Neural progenitor cell (in vitro differentiated cells): ENCODE results near the gene RSBN1L. TPM values are rescaled to one million over a fixed set of nuclear protein-coding genes. Genes with fewer than 3 reads are reported as not detected.

ENCODE experiments used
- DNase-seq: peaks from one replicate; pipeline ENCODE4 v3.0.0-alpha.2; 2016; ENCODE audit warnings: low spot score
- H2AFZ ChIP-seq: fragments of 200-600 bp; sonication (generic); replicated peaks from 2 replicates; pipeline ENCODE4 v1.6.1; 2016; ENCODE audit warnings: antibody characterized with exemption
- H3F3A ChIP-seq: fragments of 200-600 bp; sonication (generic); 2 replicates; pipeline ENCODE4 v1.6.1; 2016; ENCODE audit warnings: antibody characterized with exemption, low read depth
- H3K27ac ChIP-seq: fragments of 200-600 bp; sonication (generic); 2 replicates; pipeline ENCODE4 v1.5.1; 2016; ENCODE audit warnings: mild to moderate bottlenecking
- H3K27me3 ChIP-seq: fragments of 200-600 bp; sonication (generic); 2 replicates; pipeline ENCODE4 v1.6.1; 2016; ENCODE audit warnings: mild to moderate bottlenecking, moderate library complexity
- H3K36me3 ChIP-seq: fragments of 200-600 bp; sonication (generic); 2 replicates; pipeline ENCODE4 v1.5.1; 2016
- H3K4me1 ChIP-seq: fragments of 200-600 bp; sonication (generic); 2 replicates; pipeline ENCODE4 v1.6.1; 2016; ENCODE audit warnings: mixed run types
- H3K4me2 ChIP-seq: fragments of 200-600 bp; sonication (generic); 2 replicates; pipeline ENCODE4 v1.6.1; 2016
- H3K4me3 ChIP-seq: fragments of 200-600 bp; sonication (generic); 2 replicates; pipeline ENCODE4 v1.5.1; 2016
- H3K79me2 ChIP-seq: fragments of 200-600 bp; sonication (generic); 2 replicates; pipeline ENCODE4 v1.6.1; 2016; ENCODE audit warnings: low read depth
- H3K9ac ChIP-seq: fragments of 200-600 bp; sonication (generic); 2 replicates; pipeline ENCODE4 v1.6.1; 2016
- H3K9me3 ChIP-seq: fragments of 200-600 bp; sonication (generic); 2 replicates; pipeline ENCODE4 v1.5.1; 2016; ENCODE audit warnings: low read depth
- H4K20me1 ChIP-seq: fragments of 200-600 bp; sonication (generic); 2 replicates; pipeline ENCODE4 v1.6.1; 2016; ENCODE audit warnings: low read depth
- H3K27ac Mint-ChIP-seq: 3 replicates; pipeline ENCODE4 v1.8.0; 2021; ENCODE audit warnings: mixed read lengths
- H3K27me3 Mint-ChIP-seq: 2 replicates; pipeline ENCODE4 v1.8.0; 2022; ENCODE audit warnings: low read depth, mild to moderate bottlenecking, inconsistent platforms, moderate library complexity, mixed read lengths; ENCODE audit not compliant: insufficient read depth
- H3K36me3 Mint-ChIP-seq: 3 replicates; pipeline ENCODE4 v1.8.0; 2021; ENCODE audit warnings: mixed read lengths
- H3K4me1 Mint-ChIP-seq: 3 replicates; pipeline ENCODE4 v1.8.0; 2021; ENCODE audit warnings: mixed read lengths
- H3K4me3 Mint-ChIP-seq: 3 replicates; pipeline ENCODE4 v1.8.0; 2021; ENCODE audit warnings: mild to moderate bottlenecking, moderate library complexity, mixed read lengths
- H3K9me3 Mint-ChIP-seq: 3 replicates; pipeline ENCODE4 v1.8.0; 2020; ENCODE audit warnings: mixed read lengths
- EZH2 ChIP-seq: fragments of 200-600 bp; sonication (generic); IDR thresholded peaks from 2 replicates; pipeline ENCODE4 v1.6.1; 2017; ENCODE audit warnings: antibody characterized with exemption, mild to moderate bottlenecking, moderate library complexity
- EZH2phosphoT487 ChIP-seq: fragments of 200-600 bp; sonication (generic); IDR thresholded peaks from 2 replicates; pipeline ENCODE4 v1.6.1; 2017; ENCODE audit warnings: antibody characterized with exemption
- total RNA-seq: library from RNA; depleted of rRNA; stranded (reverse); fragments of >200 nt; gene quantifications from 2 replicates; pipeline ENCODE4 v1.2.3, GENCODE V29; 2015; ENCODE audit warnings: low replicate concordance
- TF ChIP-seq, protein P1 (sequence below): fragments of 200-600 bp; sonication (generic); IDR thresholded peaks from 2 replicates; pipeline ENCODE4 v1.5.1; 2017; ENCODE audit warnings: antibody characterized with exemption, mild to moderate bottlenecking

The RSBN1L gene
- total RNA-seq, 1 donor from 2014 or later = 25.0 TPM

- no peaks in the 10 kb centered on the region for H3F3A ChIP-seq
- H3K27ac Mint-ChIP-seq = no peak overlapping the region
- H3K9me3 Mint-ChIP-seq = peaks cover 70% of the 10 kb centered on the region
- H3K4me1 Mint-ChIP-seq = no peaks in the 10 kb centered on the region
- no peak overlapping the region for H3K27ac ChIP-seq
- no peaks in the 10 kb centered on the region for H3K27me3 ChIP-seq
- H3K4me3 ChIP-seq = no peak overlapping the region
- H3K27me3 Mint-ChIP-seq = peaks cover 4% of the 10 kb centered on the region
- peaks cover 65% of the 10 kb centered on the region for H3K36me3 Mint-ChIP-seq
- no peak overlapping the region for H2AFZ ChIP-seq
- TF ChIP-seq EZH2 (no peak), EZH2phosphoT487 (no peak)
- TF ChIP-seq, protein P1, sequence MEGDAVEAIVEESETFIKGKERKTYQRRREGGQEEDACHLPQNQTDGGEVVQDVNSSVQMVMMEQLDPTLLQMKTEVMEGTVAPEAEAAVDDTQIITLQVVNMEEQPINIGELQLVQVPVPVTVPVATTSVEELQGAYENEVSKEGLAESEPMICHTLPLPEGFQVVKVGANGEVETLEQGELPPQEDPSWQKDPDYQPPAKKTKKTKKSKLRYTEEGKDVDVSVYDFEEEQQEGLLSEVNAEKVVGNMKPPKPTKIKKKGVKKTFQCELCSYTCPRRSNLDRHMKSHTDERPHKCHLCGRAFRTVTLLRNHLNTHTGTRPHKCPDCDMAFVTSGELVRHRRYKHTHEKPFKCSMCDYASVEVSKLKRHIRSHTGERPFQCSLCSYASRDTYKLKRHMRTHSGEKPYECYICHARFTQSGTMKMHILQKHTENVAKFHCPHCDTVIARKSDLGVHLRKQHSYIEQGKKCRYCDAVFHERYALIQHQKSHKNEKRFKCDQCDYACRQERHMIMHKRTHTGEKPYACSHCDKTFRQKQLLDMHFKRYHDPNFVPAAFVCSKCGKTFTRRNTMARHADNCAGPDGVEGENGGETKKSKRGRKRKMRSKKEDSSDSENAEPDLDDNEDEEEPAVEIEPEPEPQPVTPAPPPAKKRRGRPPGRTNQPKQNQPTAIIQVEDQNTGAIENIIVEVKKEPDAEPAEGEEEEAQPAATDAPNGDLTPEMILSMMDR = no peak
- no peak overlapping the region for H3K4me3 Mint-ChIP-seq
- peaks cover under 1% of the 10 kb centered on the region for H3K4me1 ChIP-seq
- H3K4me2 ChIP-seq = no peak overlapping the region
- no peaks in the 10 kb centered on the region for H4K20me1 ChIP-seq
- no peak overlapping the region for H3K9ac ChIP-seq
- no peaks in the 10 kb centered on the region for H3K9me3 ChIP-seq
- H3K79me2 ChIP-seq = peaks cover 69% of the 10 kb centered on the region
- no peaks in the 10 kb centered on the region for H3K36me3 ChIP-seq
- no peak for DNase-seq
These were observed 122.8 kb downstream of the RSBN1L start for GRCh38 chr7:77819021-77819420.

- Histone ChIP-seq H3K9me3 (no peaks in the 10 kb centered on the region), H3K27me3 (no peaks in the 10 kb centered on the region), H2AFZ (no peak overlapping the region), H3F3A (no peaks in the 10 kb centered on the region), H3K79me2 (peaks cover 66% of the 10 kb centered on the region), H3K4me2 (no peak overlapping the region), H3K36me3 (no peaks in the 10 kb centered on the region), H3K9ac (no peak overlapping the region), H3K4me1 (no peaks in the 10 kb centered on the region), H3K4me3 (no peak overlapping the region), H3K27ac (no peak overlapping the region), H4K20me1 (no peaks in the 10 kb centered on the region)
- TF ChIP-seq EZH2phosphoT487 (no peak), EZH2 (no peak)
- TF ChIP-seq, protein P1 = no peak
- no peaks in the 10 kb centered on the region for H3K4me1 Mint-ChIP-seq
- peaks cover 59% of the 10 kb centered on the region for H3K36me3 Mint-ChIP-seq
- peaks cover 4% of the 10 kb centered on the region for H3K27me3 Mint-ChIP-seq
- H3K4me3 Mint-ChIP-seq = no peak overlapping the region
- no peak for DNase-seq
- H3K27ac Mint-ChIP-seq = no peak overlapping the region
- H3K9me3 Mint-ChIP-seq = peaks cover 77% of the 10 kb centered on the region
These were observed 124.7 kb downstream of the RSBN1L start for GRCh38 chr7:77820967-77821366.

DNA sequence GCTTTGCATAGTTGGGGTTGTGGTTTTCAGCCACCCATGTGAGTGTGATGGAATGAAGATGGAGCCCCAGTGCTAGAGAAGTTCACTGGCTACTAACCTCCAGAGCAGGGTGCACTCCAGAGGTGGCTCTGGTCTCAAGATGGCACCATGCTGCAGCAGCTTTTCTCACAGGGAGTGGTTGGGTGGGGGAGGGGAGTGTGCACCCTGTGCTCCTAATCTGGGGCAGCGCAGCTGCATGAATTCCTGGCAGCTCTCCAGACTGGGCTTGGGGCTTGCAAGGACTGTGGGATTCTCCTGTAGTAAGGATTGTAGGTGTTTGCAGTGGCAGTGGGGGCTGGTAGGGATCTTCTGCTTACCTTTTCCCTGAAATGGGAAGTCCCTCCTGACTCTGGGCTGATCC lies 126.0 kb downstream of the RSBN1L start:
- Mint-ChIP-seq H3K9me3 (peaks cover 73% of the 10 kb centered on the region), H3K27ac (no peak overlapping the region), H3K4me3 (no peak overlapping the region), H3K27me3 (peaks cover 4% of the 10 kb centered on the region), H3K4me1 (no peaks in the 10 kb centered on the region), H3K36me3 (peaks cover 54% of the 10 kb centered on the region)
- no peak overlapping the region for H3K4me2 ChIP-seq
- no peaks in the 10 kb centered on the region for H3K4me1 ChIP-seq
- H3K79me2 ChIP-seq = peaks cover 65% of the 10 kb centered on the region
- no peak overlapping the region for H3K4me3 ChIP-seq
- TF ChIP-seq, protein P1 = no peak
- TF ChIP-seq EZH2phosphoT487 = no peak
- TF ChIP-seq EZH2 = no peak
- H3K9me3 ChIP-seq = no peaks in the 10 kb centered on the region
- no peak overlapping the region for H2AFZ ChIP-seq
- no peak overlapping the region for H3K27ac ChIP-seq
- H4K20me1 ChIP-seq = no peaks in the 10 kb centered on the region
- no peak overlapping the region for H3K9ac ChIP-seq
- H3F3A ChIP-seq = no peaks in the 10 kb centered on the region
- DNase-seq = no peak
- H3K27me3 ChIP-seq = no peaks in the 10 kb centered on the region
- H3K36me3 ChIP-seq = no peaks in the 10 kb centered on the region
